OCI-LY7 (cell line): ENCODE measurements around the gene VOPP1. TPM values are rescaled to one million over a fixed set of nuclear protein-coding genes. Genes with fewer than 3 reads are reported as not detected.

Source experiments
- BruUV-seq: library from RNA; stranded (reverse); fragments of 400-500 nt; replicated peaks from 2 replicates; lab custom pipeline; 2021; lab: Mats Ljungman, UMichigan
- CTCF ChIA-PET: fragments of 300-600 bp; sonication (Branson Sonifier 250); formaldehyde crosslinking; loops from one replicate; lab custom pipeline; 2022; ENCODE audit warnings: antibody characterized with exemption; ENCODE audit not compliant: unreplicated experiment; lab: Charles Lee
- POLR2A ChIA-PET: fragments of 300-600 bp; sonication (Branson Sonifier 250); formaldehyde crosslinking; loops from one replicate; lab custom pipeline; 2022; ENCODE audit warnings: antibody characterized with exemption; lab: Charles Lee
- DNase-seq: peaks from one replicate; pipeline ENCODE4 v3.0.0-alpha.2; 2015; ENCODE audit warnings: low spot score
- H2AFZ ChIP-seq: fragments of 200-600 bp; sonication (generic), shearing (Covaris generic); 2 replicates; pipeline ENCODE4 v1.6.1; 2014; ENCODE audit warnings: mild to moderate bottlenecking, antibody characterized with exemption, low read length, moderate library complexity
- H3K27ac ChIP-seq: fragments of 200-600 bp; sonication (generic); 2 replicates; pipeline ENCODE4 v1.5.1; 2014; ENCODE audit warnings: mixed run types, low read depth, mild to moderate bottlenecking, moderate library complexity, low read length, inconsistent platforms; ENCODE audit not compliant: poor library complexity, severe bottlenecking
- H3K36me3 ChIP-seq: fragments of 200-600 bp; sonication (generic); 2 replicates; pipeline ENCODE4 v1.6.1; 2014; ENCODE audit warnings: mild to moderate bottlenecking, antibody characterized with exemption, low read length, moderate library complexity, mixed read lengths; ENCODE audit not compliant: insufficient read depth
- H3K4me1 ChIP-seq: fragments of 200-600 bp; sonication (generic); 2 replicates; pipeline ENCODE4 v1.5.1; 2014; ENCODE audit warnings: mild to moderate bottlenecking, low read length; ENCODE audit not compliant: insufficient read depth, poor library complexity, severe bottlenecking
- H3K4me2 ChIP-seq: fragments of 200-600 bp; sonication (generic); 2 replicates; pipeline ENCODE4 v1.6.1; 2014; ENCODE audit warnings: mild to moderate bottlenecking, low read length
- H3K4me3 ChIP-seq: fragments of 200-600 bp; sonication (generic); 2 replicates; pipeline ENCODE4 v1.5.1; 2014; ENCODE audit warnings: mild to moderate bottlenecking, low read depth, low read length; ENCODE audit not compliant: poor library complexity, severe bottlenecking
- H3K79me2 ChIP-seq: fragments of 200-600 bp; sonication (generic); 2 replicates; pipeline ENCODE4 v1.6.1; 2016; ENCODE audit warnings: low read depth, mild to moderate bottlenecking, low read length, moderate library complexity, mixed read lengths; ENCODE audit not compliant: insufficient read depth
- H3K9me2 ChIP-seq: fragments of 200-600 bp; sonication (generic); 2 replicates; pipeline ENCODE4 v1.6.1; 2016; ENCODE audit warnings: mild to moderate bottlenecking, low read length, mixed read lengths; ENCODE audit not compliant: insufficient read depth
- H3K9me3 ChIP-seq: fragments of 200-600 bp; sonication (generic); 2 replicates; pipeline ENCODE4 v1.6.1; 2014; ENCODE audit warnings: mild to moderate bottlenecking, mixed run types, low read length, mixed read lengths
- H4K20me1 ChIP-seq: fragments of 200-600 bp; sonication (generic); 2 replicates; pipeline ENCODE4 v1.6.1; 2014; ENCODE audit warnings: mild to moderate bottlenecking, antibody characterized with exemption, low read length, moderate library complexity, mixed read lengths; ENCODE audit not compliant: insufficient read depth
- CTCF ChIP-seq: fragments of 200-600 bp; sonication (generic); conservative IDR thresholded peaks from 2 replicates; pipeline ENCODE4 v1.5.1; 2014; ENCODE audit warnings: mild to moderate bottlenecking, antibody characterized with exemption, low read length, moderate library complexity, mixed read lengths
- EZH2phosphoT487 ChIP-seq: fragments of 200-600 bp; sonication (generic); IDR thresholded peaks from 2 replicates; pipeline ENCODE4 v1.6.1; 2018; ENCODE audit warnings: low read depth, borderline replicate concordance, mild to moderate bottlenecking, mixed run types, antibody characterized with exemption, low read length, moderate library complexity, mixed read lengths
- intact Hi-C: fragments of 100-400 bp; cut with micrococcal nuclease; formaldehyde crosslinking; loops from one replicate; pipeline ENCODE4 v1.10.0; 2022; ENCODE audit not compliant: unreplicated experiment
- total RNA-seq, 2 experiments: library from RNA; depleted of rRNA in 1 of 2; stranded (reverse); fragments of >200 nt in 1 of 2; shearing (Covaris generic) in 1 of 2; gene quantifications; 2 replicates each; pipeline ENCODE4 v1.2.3, GENCODE V29; 2014 to 2022

Gene VOPP1
- total RNA-seq, 2 experiments from 2014 or later, result 68.8 to 72.1 TPM

- CTCF ChIA-PET, result no interaction called here
These were observed 132.7 kb downstream of the VOPP1 start for GRCh38 chr7:55439627-55440026.

GRCh38 chr7:55438757-55439525, 133.4 kb downstream of the VOPP1 start:
- TF ChIP-seq CTCF, result no peak
- BruUV-seq, result no TSS peak
- H3K27ac ChIP-seq, result no peak overlapping the region
- DNase-seq, result peak; percentile 55
- POLR2A ChIA-PET, result no interaction called here
- CTCF ChIA-PET, result no interaction called here
- peak overlapping the region; percentile 7; the same call in 1 of the 2 replicates for H3K4me2 ChIP-seq
- H2AFZ ChIP-seq, result no peak overlapping the region
- no peaks in the 10 kb centered on the region for H3K79me2 ChIP-seq
- intact Hi-C loops, result no loop called here
- H4K20me1 ChIP-seq, result no peaks in the 10 kb centered on the region
- H3K4me1 ChIP-seq, result peaks cover 10% of the 10 kb centered on the region
- H3K4me3 ChIP-seq, result no peak overlapping the region
- no peaks in the 10 kb centered on the region for H3K36me3 ChIP-seq
- no peaks in the 10 kb centered on the region for H3K9me3 ChIP-seq
- no peaks in the 10 kb centered on the region for H3K9me2 ChIP-seq

More at GRCh38 chr7:55439627-55440026, 132.7 kb downstream of the VOPP1 start:
- no peak overlapping the region for H3K4me2 ChIP-seq
- no peaks in the 10 kb centered on the region for H3K9me2 ChIP-seq
- H3K36me3 ChIP-seq, result no peaks in the 10 kb centered on the region
- H3K4me3 ChIP-seq, result no peak overlapping the region
- no peak overlapping the region for H3K27ac ChIP-seq
- H2AFZ ChIP-seq, result no peak overlapping the region
- H4K20me1 ChIP-seq, result no peaks in the 10 kb centered on the region
- no peak for DNase-seq
- H3K79me2 ChIP-seq, result no peaks in the 10 kb centered on the region
- POLR2A ChIA-PET, result no interaction called here
- intact Hi-C loops, result no loop called here
- peaks cover 10% of the 10 kb centered on the region for H3K4me1 ChIP-seq
- BruUV-seq, result no TSS peak
- H3K9me3 ChIP-seq, result no peaks in the 10 kb centered on the region
- TF ChIP-seq EZH2phosphoT487, result no peak
- no peak for TF ChIP-seq CTCF

- Histone ChIP-seq H4K20me1 (no peaks in the 10 kb centered on the region), H3K4me3 (no peak overlapping the region), H3K79me2 (no peaks in the 10 kb centered on the region), H2AFZ (no peak overlapping the region), H3K27ac (no peak overlapping the region), H3K9me3 (no peaks in the 10 kb centered on the region), H3K36me3 (no peaks in the 10 kb centered on the region), H3K4me1 (peaks cover 10% of the 10 kb centered on the region), H3K9me2 (no peaks in the 10 kb centered on the region), H3K4me2 (peak overlapping the region; percentile 7; the same call in 1 of the 2 replicates)
- intact Hi-C loops, result no loop called here
- no peak for DNase-seq
- TF ChIP-seq EZH2phosphoT487, result no peak
- TF ChIP-seq CTCF, result no peak
- ChIA-PET CTCF (no interaction called here), POLR2A (no interaction called here)
- BruUV-seq, result no TSS peak
These were observed 134.1 kb downstream of the VOPP1 start for GRCh38 chr7:55438085-55438756.
